Progenitor cell of endocrine pancreas (in vitro differentiated cells): Measurements from ENCODE around the gene LLGL1. TPM values are rescaled to one million over a fixed set of nuclear protein-coding genes. Genes with fewer than 3 reads are reported as not detected.
A peak's percentile ranks its signal among the peaks of the same experiment; 100 is the strongest.

Experiments
- DNase-seq: peaks from one replicate; pipeline ENCODE4 v3.0.0; 2021; ENCODE audit warnings: low spot score; ENCODE audit not compliant: unreplicated experiment
- H3K27ac Mint-ChIP-seq: 2 replicates; pipeline ENCODE4 v1.8.0; 2021; ENCODE audit warnings: mild to moderate bottlenecking, moderate library complexity, mixed read lengths
- H3K27me3 Mint-ChIP-seq: 2 replicates; pipeline ENCODE4 v1.8.0; 2021; ENCODE audit warnings: mixed read lengths
- H3K36me3 Mint-ChIP-seq: 2 replicates; pipeline ENCODE4 v1.8.0; 2022; ENCODE audit warnings: mixed read lengths; ENCODE audit not compliant: insufficient read depth
- H3K4me1 Mint-ChIP-seq: 2 replicates; pipeline ENCODE4 v1.8.0; 2021; ENCODE audit warnings: low read depth, mixed read lengths
- H3K4me3 Mint-ChIP-seq: 2 replicates; pipeline ENCODE4 v1.8.0; 2021; ENCODE audit warnings: low read depth, mild to moderate bottlenecking, moderate library complexity, mixed read lengths
- H3K9me3 Mint-ChIP-seq: 2 replicates; pipeline ENCODE4 v1.8.0; 2021; ENCODE audit warnings: low read depth, mixed read lengths
- total RNA-seq: library from RNA; stranded (reverse); gene quantifications from 2 replicates; pipeline ENCODE4 v1.2.1, GENCODE V29; 2021
- TF ChIP-seq, protein P1 (sequence below): fragments of 200-600 bp; sonication (generic); IDR thresholded peaks from one replicate; pipeline ENCODE4 v1.5.0; 2021; ENCODE audit warnings: antibody characterized with exemption, mild to moderate bottlenecking; ENCODE audit not compliant: unreplicated experiment

LLGL1 gene
- total RNA-seq, 1 donor from 2014 or later = 76.7 TPM

DNA sequence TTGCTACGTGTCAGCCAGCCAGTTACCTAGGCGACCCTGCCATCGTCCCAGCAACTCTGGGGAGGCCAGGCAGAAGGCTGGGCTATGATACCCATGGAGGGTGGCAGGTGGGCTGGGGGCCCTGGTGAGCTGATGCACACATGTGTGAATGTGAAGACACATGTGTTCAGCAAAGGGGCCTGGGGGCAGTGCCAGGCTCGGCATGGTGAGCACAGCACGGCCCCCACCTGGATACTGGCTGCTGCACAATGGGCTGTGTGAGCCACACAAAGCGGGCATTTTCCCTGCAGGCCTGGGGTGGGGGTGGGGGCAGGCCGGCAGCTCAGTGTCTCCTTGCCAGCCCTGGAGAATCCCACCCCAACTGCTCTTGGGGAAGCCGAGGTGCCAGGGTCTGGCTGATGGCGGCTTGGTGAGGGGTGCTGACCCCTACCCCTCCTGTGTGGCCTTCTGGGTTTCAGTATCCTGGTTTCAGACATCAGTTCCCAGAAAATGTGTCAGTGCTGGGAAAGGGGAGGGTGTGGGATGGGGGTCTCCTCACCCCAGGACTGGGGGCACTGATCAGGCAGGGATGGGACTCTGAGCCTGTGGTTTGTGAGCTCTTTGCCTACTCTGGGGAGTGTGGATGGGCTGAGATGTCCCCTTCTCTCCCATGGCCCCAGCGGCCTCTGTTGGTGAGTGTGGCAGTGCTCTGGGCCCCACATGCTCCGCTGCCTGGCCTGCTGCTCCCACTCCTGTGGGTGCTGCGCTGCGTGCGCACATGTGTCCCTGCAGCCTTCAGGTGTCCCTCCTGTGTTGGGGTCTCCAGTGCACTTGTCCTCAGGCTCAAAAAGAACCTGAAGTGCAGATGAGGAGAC, 5.1 kb downstream of the LLGL1 start:
- Mint-ChIP-seq H3K27ac (no peak overlapping the region), H3K4me3 (no peak overlapping the region), H3K4me1 (peaks cover 30% of the 10 kb centered on the region)

DNA sequence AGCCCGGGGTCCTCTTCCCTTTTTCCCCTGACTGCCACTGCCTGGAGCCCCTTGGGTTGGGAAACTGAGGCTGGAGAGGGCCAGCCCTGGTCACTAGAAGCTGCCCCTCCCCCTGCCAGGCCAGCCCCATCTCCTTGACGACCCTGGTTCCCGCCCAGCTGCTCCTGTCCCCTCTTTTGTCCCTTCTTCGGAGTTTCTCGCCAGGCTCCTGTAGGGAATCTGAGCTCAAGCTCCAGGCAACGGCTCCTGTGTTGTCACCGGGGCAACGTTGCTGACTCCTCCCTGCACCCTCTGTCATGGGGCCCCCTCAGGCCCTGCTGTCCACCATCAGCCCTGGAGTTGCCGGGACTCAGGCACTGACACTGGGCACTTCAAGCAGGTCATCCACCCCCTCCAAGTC, 5.7 kb downstream of the LLGL1 start:
- no peaks in the 10 kb centered on the region for H3K27me3 Mint-ChIP-seq
- peaks cover 1% of the 10 kb centered on the region for H3K36me3 Mint-ChIP-seq
- no peak overlapping the region for H3K4me3 Mint-ChIP-seq
- H3K4me1 Mint-ChIP-seq = peaks cover 27% of the 10 kb centered on the region
- TF ChIP-seq, protein P1, sequence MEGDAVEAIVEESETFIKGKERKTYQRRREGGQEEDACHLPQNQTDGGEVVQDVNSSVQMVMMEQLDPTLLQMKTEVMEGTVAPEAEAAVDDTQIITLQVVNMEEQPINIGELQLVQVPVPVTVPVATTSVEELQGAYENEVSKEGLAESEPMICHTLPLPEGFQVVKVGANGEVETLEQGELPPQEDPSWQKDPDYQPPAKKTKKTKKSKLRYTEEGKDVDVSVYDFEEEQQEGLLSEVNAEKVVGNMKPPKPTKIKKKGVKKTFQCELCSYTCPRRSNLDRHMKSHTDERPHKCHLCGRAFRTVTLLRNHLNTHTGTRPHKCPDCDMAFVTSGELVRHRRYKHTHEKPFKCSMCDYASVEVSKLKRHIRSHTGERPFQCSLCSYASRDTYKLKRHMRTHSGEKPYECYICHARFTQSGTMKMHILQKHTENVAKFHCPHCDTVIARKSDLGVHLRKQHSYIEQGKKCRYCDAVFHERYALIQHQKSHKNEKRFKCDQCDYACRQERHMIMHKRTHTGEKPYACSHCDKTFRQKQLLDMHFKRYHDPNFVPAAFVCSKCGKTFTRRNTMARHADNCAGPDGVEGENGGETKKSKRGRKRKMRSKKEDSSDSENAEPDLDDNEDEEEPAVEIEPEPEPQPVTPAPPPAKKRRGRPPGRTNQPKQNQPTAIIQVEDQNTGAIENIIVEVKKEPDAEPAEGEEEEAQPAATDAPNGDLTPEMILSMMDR = no peak
- H3K9me3 Mint-ChIP-seq = no peaks in the 10 kb centered on the region
- peak overlapping the region; percentile 84 for H3K27ac Mint-ChIP-seq
- DNase-seq = no peak

More for the DNA sequence above, 5.1 kb downstream of the LLGL1 start:
- TF ChIP-seq, protein P1 = no peak
- no peak for DNase-seq
- Mint-ChIP-seq H3K9me3 (no peaks in the 10 kb centered on the region), H3K27me3 (no peaks in the 10 kb centered on the region), H3K36me3 (no peaks in the 10 kb centered on the region)

DNA sequence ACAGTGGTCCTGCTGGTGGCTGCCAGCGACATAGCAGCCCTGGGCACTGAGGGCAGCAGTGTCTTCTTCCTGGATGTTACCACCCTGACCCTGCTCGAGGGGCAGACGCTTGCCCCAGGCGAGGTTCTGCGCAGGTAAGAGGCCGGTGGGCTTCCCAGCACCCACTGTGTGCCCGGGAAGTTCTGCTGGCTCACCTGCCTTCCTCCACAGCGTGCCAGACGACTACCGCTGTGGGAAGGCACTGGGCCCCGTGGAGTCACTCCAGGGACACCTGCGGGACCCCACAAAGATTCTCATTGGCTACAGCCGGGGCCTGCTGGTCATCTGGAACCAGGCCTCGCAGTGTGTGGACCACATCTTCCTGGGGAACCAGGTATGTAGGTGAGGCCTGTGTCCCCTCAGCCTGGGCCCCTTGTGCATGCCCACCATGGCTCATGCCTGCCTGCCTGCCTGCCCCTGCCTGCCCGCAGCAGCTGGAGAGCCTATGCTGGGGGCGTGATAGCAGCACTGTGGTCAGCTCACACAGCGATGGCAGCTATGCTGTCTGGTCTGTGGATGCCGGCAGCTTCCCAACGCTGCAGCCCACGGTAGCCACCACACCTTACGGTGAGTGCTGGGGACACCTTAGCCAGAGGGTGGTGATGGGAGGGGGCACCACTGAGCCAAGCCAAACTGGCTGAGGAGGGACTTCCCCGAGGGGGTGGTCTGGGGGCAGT, 8.5 kb downstream of the LLGL1 start:
- Mint-ChIP-seq H3K9me3 (no peaks in the 10 kb centered on the region), H3K27ac (no peak overlapping the region), H3K4me1 (peaks cover 5% of the 10 kb centered on the region), H3K36me3 (peaks cover 4% of the 10 kb centered on the region), H3K4me3 (no peak overlapping the region), H3K27me3 (no peaks in the 10 kb centered on the region)
- TF ChIP-seq, protein P1 = no peak
- DNase-seq = no peak

DNA sequence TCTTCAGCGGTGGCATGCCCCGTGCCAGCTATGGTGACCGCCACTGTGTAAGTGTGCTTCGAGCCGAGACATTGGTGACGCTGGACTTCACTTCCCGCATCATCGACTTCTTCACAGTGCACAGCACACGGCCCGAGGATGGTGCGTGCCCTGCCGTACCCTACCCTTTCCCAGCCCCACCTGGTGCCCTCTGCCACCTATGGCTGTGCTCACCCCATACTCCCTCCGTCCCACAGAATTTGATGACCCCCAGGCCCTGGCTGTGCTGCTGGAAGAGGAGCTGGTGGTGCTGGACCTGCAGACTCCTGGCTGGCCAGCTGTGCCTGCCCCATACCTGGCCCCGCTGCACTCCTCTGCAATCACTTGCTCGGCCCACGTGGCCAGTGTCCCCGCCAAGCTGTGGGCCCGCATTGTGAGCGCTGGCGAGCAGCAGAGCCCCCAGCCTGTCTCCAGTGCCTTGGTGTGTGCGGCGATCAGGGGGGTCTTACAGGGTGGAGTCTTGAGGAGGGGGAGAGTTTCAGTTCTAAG, 9.5 kb downstream of the LLGL1 start:
- Mint-ChIP-seq H3K27me3 (no peaks in the 10 kb centered on the region), H3K4me1 (peaks cover 5% of the 10 kb centered on the region), H3K36me3 (peaks cover 7% of the 10 kb centered on the region), H3K9me3 (no peaks in the 10 kb centered on the region), H3K4me3 (no peak overlapping the region), H3K27ac (no peak overlapping the region)
- DNase-seq = no peak
- TF ChIP-seq, protein P1 = no peak

DNA sequence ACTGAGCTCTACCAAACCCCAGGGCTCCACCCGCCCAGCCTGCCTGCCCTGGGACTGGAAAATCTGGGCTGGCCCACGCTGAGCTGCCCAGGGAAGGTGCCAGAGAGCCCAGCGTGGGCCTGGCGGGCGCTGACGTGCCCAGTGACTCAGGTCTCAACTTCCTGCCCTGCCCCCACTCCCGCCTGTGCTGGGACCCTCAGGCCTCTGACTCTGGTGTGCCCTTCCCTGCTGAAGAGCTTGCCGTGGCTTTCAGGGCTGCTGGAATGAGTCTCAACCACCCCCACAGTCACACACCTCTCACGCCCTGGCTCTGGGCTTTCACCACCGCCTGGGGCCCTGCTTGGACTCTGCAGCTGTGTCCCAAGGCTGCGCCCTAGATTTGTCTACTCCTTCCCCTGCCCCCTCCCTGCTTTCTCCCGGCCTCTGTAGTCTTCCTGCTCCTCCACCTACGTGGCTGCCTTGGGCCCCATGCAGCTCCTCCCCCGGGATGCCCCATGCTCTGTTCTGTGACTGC, 10.4 kb downstream of the LLGL1 start:
- TF ChIP-seq, protein P1 = no peak
- no peak overlapping the region for H3K27ac Mint-ChIP-seq
- H3K4me1 Mint-ChIP-seq = peaks cover 5% of the 10 kb centered on the region
- DNase-seq = no peak
- H3K4me3 Mint-ChIP-seq = no peak overlapping the region
- no peaks in the 10 kb centered on the region for H3K27me3 Mint-ChIP-seq
- H3K9me3 Mint-ChIP-seq = no peaks in the 10 kb centered on the region
- H3K36me3 Mint-ChIP-seq = peaks cover 7% of the 10 kb centered on the region
